ENCODE results near the gene DENND1C. TPM values are rescaled to one million over a fixed set of nuclear protein-coding genes. Genes with fewer than 3 reads are reported as not detected.
"Not testable (repeated sequence)": the region's sequence is repeated elsewhere in the genome, so short reads cannot be mapped to it uniquely, and the experiment has no call there.

DENND1C gene
- total RNA-seq, 1 experiment from 2014 or later = 0.11 TPM

DNA sequence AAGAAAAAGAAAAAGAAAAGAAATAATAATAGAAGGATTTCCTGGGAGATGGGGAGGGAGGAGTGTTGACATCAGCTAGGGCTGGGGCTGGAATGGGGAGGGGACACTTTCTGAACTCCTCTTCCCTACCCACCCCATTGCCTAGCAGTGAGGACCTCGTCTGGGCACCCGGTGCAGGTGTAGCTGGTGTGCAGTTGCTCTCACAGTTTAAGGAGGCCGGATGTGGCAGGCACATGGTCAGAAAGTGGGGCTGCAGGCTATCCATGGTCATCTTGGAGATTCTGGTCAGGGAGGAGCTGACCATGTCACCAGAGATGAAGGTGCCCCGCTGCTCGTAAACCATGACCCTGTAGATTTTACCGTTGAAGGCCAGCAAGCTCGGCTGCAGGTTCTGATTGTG lies 29.0 kb upstream of the DENND1C start:
- BruUV-seq (replicated peaks) = no TSS peak
- Histone ChIP-seq H3K4me3 (ENCODE audit: low read depth, low read length, poor library complexity, severe bottlenecking) (no peak overlapping the region), H3K9me3 (ENCODE audit: low read depth, low read length, poor library complexity, severe bottlenecking) (no peaks in the 10 kb centered on the region), H3K36me3 (ENCODE audit: insufficient read depth, low read length, poor library complexity, severe bottlenecking) (no peaks in the 10 kb centered on the region), H3K4me1 (ENCODE audit: insufficient read depth, low read length, poor library complexity, severe bottlenecking) (no peaks in the 10 kb centered on the region), H3K27ac (ENCODE audit: low read depth, low read length, poor library complexity, severe bottlenecking) (no peak overlapping the region), H3K27me3 (replicated peaks; ENCODE audit: insufficient read depth, low read depth, low read length, poor library complexity) (no peaks in the 10 kb centered on the region)
- intact Hi-C loops (cut with micrococcal nuclease; ENCODE audit: unreplicated experiment) = no loop called here
- TF ChIP-seq, protein P1, sequence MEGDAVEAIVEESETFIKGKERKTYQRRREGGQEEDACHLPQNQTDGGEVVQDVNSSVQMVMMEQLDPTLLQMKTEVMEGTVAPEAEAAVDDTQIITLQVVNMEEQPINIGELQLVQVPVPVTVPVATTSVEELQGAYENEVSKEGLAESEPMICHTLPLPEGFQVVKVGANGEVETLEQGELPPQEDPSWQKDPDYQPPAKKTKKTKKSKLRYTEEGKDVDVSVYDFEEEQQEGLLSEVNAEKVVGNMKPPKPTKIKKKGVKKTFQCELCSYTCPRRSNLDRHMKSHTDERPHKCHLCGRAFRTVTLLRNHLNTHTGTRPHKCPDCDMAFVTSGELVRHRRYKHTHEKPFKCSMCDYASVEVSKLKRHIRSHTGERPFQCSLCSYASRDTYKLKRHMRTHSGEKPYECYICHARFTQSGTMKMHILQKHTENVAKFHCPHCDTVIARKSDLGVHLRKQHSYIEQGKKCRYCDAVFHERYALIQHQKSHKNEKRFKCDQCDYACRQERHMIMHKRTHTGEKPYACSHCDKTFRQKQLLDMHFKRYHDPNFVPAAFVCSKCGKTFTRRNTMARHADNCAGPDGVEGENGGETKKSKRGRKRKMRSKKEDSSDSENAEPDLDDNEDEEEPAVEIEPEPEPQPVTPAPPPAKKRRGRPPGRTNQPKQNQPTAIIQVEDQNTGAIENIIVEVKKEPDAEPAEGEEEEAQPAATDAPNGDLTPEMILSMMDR (conservative IDR thresholded peaks at IDR 0.05; ENCODE audit: low read depth, low read length) = no peak
- no peak for TF ChIP-seq EZH2 (IDR thresholded peaks at IDR 0.05; ENCODE audit: borderline replicate concordance, low read depth, low read length, poor library complexity, severe bottlenecking)
- DNase-seq (ENCODE audit: low spot score) = no peak
- CTCF ChIA-PET = no interaction called here
- POLR2A ChIA-PET (ENCODE audit: low non-redundant PET) = no interaction called here

DNA sequence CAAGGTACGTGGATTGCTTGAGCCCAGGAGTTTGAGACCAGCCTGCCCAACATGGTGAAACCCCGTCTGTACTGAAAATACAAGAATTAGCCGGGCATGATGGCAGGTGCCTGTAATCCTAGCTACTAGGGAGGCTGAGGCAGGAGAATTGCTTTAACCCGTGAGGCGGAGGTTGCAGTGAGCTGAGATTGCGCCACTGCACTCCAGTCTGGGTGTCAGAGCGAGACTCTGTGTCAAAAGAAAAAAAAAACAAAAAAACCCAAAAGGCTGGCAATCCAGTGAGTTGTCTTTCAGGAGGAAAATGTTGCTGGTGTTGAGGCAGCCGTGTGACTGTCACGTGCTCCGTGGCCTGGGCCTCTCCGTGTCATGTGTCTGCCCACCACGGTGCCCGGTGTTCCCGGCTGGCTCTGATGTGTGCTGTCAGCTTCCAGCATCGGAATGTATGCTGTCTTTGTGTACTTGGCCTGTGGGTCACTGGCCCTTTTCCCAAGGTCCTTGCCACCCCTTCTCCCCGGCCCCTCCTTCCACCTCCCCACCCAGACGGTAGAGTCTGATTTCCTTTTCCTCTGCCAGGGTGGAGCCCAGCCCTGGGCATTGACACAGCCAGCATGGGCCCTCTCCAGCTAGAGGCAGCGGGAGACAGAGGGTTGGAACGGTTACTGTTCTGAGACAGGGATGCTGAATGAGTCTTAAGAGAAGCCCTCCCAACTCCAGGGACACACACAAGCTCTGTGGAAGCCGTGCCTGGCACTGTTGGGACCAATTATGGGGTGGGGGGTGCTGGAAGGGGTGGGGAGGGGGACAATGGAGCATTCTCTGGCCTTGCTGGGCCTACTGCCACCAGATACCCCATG lies 27.8 kb upstream of the DENND1C start:
- Histone ChIP-seq H3K4me3 (ENCODE audit: low read depth, low read length, poor library complexity, severe bottlenecking) (no peak overlapping the region), H3K27me3 (replicated peaks; ENCODE audit: insufficient read depth, low read depth, low read length, poor library complexity) (no peaks in the 10 kb centered on the region), H3K4me1 (ENCODE audit: insufficient read depth, low read length, poor library complexity, severe bottlenecking) (no peaks in the 10 kb centered on the region), H3K36me3 (ENCODE audit: insufficient read depth, low read length, poor library complexity, severe bottlenecking) (no peaks in the 10 kb centered on the region), H3K27ac (ENCODE audit: low read depth, low read length, poor library complexity, severe bottlenecking) (no peak overlapping the region), H3K9me3 (ENCODE audit: low read depth, low read length, poor library complexity, severe bottlenecking) (no peaks in the 10 kb centered on the region)
- TF ChIP-seq EZH2 (IDR thresholded peaks at IDR 0.05; ENCODE audit: borderline replicate concordance, low read depth, low read length, poor library complexity, severe bottlenecking) = no peak
- TF ChIP-seq, protein P1 (conservative IDR thresholded peaks at IDR 0.05; ENCODE audit: low read depth, low read length) = no peak
- no peak for DNase-seq (ENCODE audit: low spot score)
- POLR2A ChIA-PET (ENCODE audit: low non-redundant PET) = no interaction called here
- no TSS peak for BruUV-seq (replicated peaks)
- intact Hi-C loops (cut with micrococcal nuclease; ENCODE audit: unreplicated experiment) = no loop called here
- CTCF ChIA-PET = no interaction called here

DNA sequence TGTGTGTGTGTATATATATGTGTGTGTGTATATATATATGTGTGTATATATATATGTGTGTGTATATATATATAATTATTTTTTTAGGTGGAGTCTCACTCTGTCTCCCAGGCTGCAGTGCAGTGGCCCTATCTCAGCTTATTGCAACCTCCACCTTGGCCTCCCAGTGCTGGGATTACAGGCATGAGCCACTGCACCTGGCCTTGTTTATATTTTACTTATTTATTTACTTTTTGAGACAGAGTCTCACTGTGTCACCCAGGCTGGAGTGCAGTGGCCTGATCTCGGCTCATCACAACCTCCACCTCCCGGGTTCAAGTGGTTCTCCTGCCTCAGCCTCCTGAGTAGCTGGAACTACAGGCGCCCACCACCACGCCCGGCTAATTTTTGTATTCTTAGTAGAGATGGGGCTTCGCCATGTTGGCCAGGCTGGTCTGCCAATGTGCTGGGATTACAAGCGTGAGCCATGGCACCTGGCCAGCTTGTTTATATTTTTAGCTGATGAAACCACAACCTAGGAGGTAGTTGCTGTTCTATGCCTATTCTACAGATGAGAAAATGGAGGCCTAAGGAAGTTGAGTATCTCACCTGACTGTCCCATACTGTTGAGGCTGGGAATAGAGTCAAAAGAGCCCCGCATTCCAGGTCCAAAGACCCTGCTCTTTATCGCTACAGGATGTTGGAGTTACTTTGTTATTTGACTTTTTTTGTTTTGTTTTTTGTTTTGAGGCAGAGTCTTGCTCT lies 26.6 kb upstream of the DENND1C start:
- intact Hi-C loops (cut with micrococcal nuclease; ENCODE audit: unreplicated experiment); BruUV-seq (replicated peaks); H3K27me3 ChIP-seq (replicated peaks; ENCODE audit: insufficient read depth, low read depth, low read length, poor library complexity); DNase-seq (ENCODE audit: low spot score); POLR2A ChIA-PET (ENCODE audit: low non-redundant PET); H3K4me1 ChIP-seq (ENCODE audit: insufficient read depth, low read length, poor library complexity, severe bottlenecking); H3K27ac ChIP-seq (ENCODE audit: low read depth, low read length, poor library complexity, severe bottlenecking); H3K36me3 ChIP-seq (ENCODE audit: insufficient read depth, low read length, poor library complexity, severe bottlenecking); H3K9me3 ChIP-seq (ENCODE audit: low read depth, low read length, poor library complexity, severe bottlenecking); H3K4me3 ChIP-seq (ENCODE audit: low read depth, low read length, poor library complexity, severe bottlenecking); CTCF ChIA-PET: not testable (repeated sequence)
